ENCODE results near the gene SLBP. TPM values are rescaled to one million over a fixed set of nuclear protein-coding genes. Genes with fewer than 3 reads are reported as not detected.

SLBP gene
- total RNA-seq, 2 experiments from 2014 or later = 45.8 to 47.6 TPM

- Mint-ChIP-seq H3K36me3 (ENCODE audit: low read depth) (peaks cover 13% of the 10 kb centered on the region), H3K27me3 (no peaks in the 10 kb centered on the region), H3K27ac (no peak overlapping the region), H3K9me3 (no peaks in the 10 kb centered on the region), H3K4me3 (peak overlapping the region; percentile 67), H3K4me1 (ENCODE audit: low read depth) (peaks cover 13% of the 10 kb centered on the region)
- H3K4me3 ChIP-seq (ENCODE audit: low read length) = no peak overlapping the region
- no peak overlapping the region for H3K27ac ChIP-seq (ENCODE audit: low read depth in 1 of 2, low read length in 2 of 2)
- peaks cover 13% of the 10 kb centered on the region for H3K36me3 ChIP-seq (ENCODE audit: insufficient read depth, low read length)
- ChIA-PET CTCF (interaction anchor here (1.0 kb wide), 1 partner anchor 127 kb away, joined by 3 read pairs; no protein-coding TSS in a partner anchor), POLR2A (no interaction called here)
- intact Hi-C loops (cut with DNase I, micrococcal nuclease) = loop anchor here in 1 of 2 experiments (10.0 kb wide), 2 partner anchors 168 to 848 kb away; partner anchors contain the start of genes FAM193A and LETM1
- TF ChIP-seq CTCF (IDR thresholded peaks at IDR 0.05) = no peak
- ATAC-seq (ENCODE audit: poor library complexity) (no peak), DNase-seq (no peak)
- H3K4me1 ChIP-seq (ENCODE audit: insufficient read depth, low read length) = peaks cover 19% of the 10 kb centered on the region
- H3K27me3 ChIP-seq (ENCODE audit: control insufficient read depth in 1 of 2, insufficient read depth in 2 of 2, low read length in 2 of 2) = no peaks in the 10 kb centered on the region
- no peaks in the 10 kb centered on the region for H3K9me3 ChIP-seq (ENCODE audit: control insufficient read depth in 1 of 2, insufficient read depth in 1 of 2, low read length in 2 of 2)
These were observed 25.6 kb downstream of the SLBP start for GRCh38 chr4:1686440-1687036.

DNA sequence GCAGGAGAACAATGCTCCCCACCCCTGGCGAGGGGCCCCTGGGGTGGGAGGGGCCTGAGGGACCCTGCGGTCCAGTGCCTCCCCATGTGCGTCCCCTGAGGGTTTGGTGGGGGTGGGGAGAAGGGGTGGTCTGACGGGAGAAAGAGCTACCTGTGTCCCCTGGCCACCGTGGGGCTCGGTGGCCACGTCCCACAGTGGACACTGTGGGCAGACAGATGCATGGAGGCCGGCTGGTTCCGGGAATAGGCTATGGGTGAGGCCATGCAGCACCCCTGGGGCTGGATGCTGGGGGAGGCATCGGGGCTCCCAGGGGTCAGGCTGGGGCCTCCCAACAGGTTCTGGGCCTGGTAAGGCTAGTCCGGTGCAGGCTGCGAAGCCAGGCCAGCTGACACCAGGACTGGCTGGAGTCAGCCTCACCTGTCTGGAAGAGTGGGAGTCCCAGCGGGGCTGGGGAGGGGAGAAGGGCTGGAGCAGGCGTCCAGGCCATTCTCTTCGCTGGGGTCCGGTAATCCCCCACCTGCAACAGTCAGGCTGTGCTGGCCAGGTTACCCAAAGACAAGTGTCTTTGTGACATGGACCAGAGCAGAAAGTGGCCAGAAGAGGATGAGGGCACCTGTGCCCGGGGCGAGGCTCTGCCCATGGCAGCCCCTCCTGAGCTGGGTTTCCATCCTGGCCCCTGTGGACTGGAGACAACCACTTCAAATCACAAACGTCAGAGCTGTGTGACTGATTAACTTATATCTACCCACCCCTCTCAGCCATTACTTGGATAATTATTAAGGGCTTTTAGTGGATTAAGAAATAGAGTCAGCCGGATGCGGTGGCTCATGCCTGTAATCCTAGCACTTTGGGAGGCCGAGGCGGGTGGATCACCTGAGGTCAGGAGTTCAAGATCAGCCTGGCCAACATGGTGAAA lies 26.6 kb downstream of the SLBP start:
- no peaks in the 10 kb centered on the region for H3K9me3 ChIP-seq (ENCODE audit: control insufficient read depth in 1 of 2, insufficient read depth in 1 of 2, low read length in 2 of 2)
- H3K4me3 Mint-ChIP-seq = peak overlapping the region; percentile 15
- peaks cover 3% of the 10 kb centered on the region for H3K36me3 ChIP-seq (ENCODE audit: insufficient read depth, low read length)
- TF ChIP-seq CTCF (IDR thresholded peaks at IDR 0.05) = no peak
- ChIA-PET CTCF (no interaction called here), POLR2A (no interaction called here)
- no peaks in the 10 kb centered on the region for H3K9me3 Mint-ChIP-seq
- H3K36me3 Mint-ChIP-seq (ENCODE audit: low read depth) = peaks cover 3% of the 10 kb centered on the region
- intact Hi-C loops (cut with DNase I, micrococcal nuclease) = loop anchor here in 1 of 2 experiments (2.0 to 10.0 kb wide), 3 partner anchors 105 to 849 kb away; partner anchors contain the start of genes FAM193A and LETM1
- DNase-seq (peak in 2 of 14 experiments; percentile 15 to 54), ATAC-seq (ENCODE audit: poor library complexity) (no peak)
- no peaks in the 10 kb centered on the region for H3K27me3 Mint-ChIP-seq
- no peak overlapping the region for H3K27ac ChIP-seq (ENCODE audit: low read depth in 1 of 2, low read length in 2 of 2)
- no peak overlapping the region for H3K27ac Mint-ChIP-seq
- H3K27me3 ChIP-seq (ENCODE audit: control insufficient read depth in 1 of 2, insufficient read depth in 2 of 2, low read length in 2 of 2) = no peaks in the 10 kb centered on the region
- H3K4me1 ChIP-seq (ENCODE audit: insufficient read depth, low read length) = peaks cover 19% of the 10 kb centered on the region
- peaks cover 13% of the 10 kb centered on the region for H3K4me1 Mint-ChIP-seq (ENCODE audit: low read depth)
- no peak overlapping the region for H3K4me3 ChIP-seq (ENCODE audit: low read length)

- ChIA-PET CTCF (interaction anchor here (1.4 kb wide), 1 partner anchor 8 kb away, joined by 6 read pairs; no protein-coding TSS in a partner anchor), POLR2A (interaction anchor here (1.1 to 1.9 kb wide), 3 partner anchors 36 to 324 kb away, joined by 3 to 10 read pairs (median 5); partner anchors contain the start of gene NELFA)
- no peak for TF ChIP-seq CTCF (IDR thresholded peaks at IDR 0.05)
- intact Hi-C loops (cut with DNase I, micrococcal nuclease) = loop anchor here (1.0 to 10.0 kb wide), 6 partner anchors 28 to 850 kb away; partner anchors contain the start of genes FAM193A (in 1 of the 2), GAK (in 1 of the 2), LETM1 (in 1 of the 2) and SLBP (in 1 of the 2)
- H3K9me3 ChIP-seq (ENCODE audit: control insufficient read depth in 1 of 2, insufficient read depth in 1 of 2, low read length in 2 of 2) = no peaks in the 10 kb centered on the region
- peak in 10 of 14 experiments; percentile 82 to 97 (median 92) for DNase-seq
- Mint-ChIP-seq H3K9me3 (no peaks in the 10 kb centered on the region), H3K4me3 (peak overlapping the region; percentile 65), H3K27me3 (no peaks in the 10 kb centered on the region), H3K4me1 (ENCODE audit: low read depth) (peaks cover 13% of the 10 kb centered on the region), H3K36me3 (ENCODE audit: low read depth) (no peaks in the 10 kb centered on the region), H3K27ac (no peak overlapping the region)
- H3K4me3 ChIP-seq (ENCODE audit: low read length) = peak overlapping the region; percentile 41
- H3K27me3 ChIP-seq (ENCODE audit: control insufficient read depth in 1 of 2, insufficient read depth in 2 of 2, low read length in 2 of 2) = no peaks in the 10 kb centered on the region
- H3K27ac ChIP-seq (ENCODE audit: low read depth in 1 of 2, low read length in 2 of 2) = no peak overlapping the region
- peaks cover 19% of the 10 kb centered on the region for H3K4me1 ChIP-seq (ENCODE audit: insufficient read depth, low read length)
- ATAC-seq (ENCODE audit: poor library complexity) = no peak
- H3K36me3 ChIP-seq (ENCODE audit: insufficient read depth, low read length) = no peaks in the 10 kb centered on the region
These were observed 27.4 kb downstream of the SLBP start for GRCh38 chr4:1684506-1685234.
